Measurements from ENCODE around the gene LRRC23.
"Not testable (repeated sequence)": the region's sequence is repeated elsewhere in the genome, so short reads cannot be mapped to it uniquely, and the experiment has no call there.

LRRC23 gene

DNA sequence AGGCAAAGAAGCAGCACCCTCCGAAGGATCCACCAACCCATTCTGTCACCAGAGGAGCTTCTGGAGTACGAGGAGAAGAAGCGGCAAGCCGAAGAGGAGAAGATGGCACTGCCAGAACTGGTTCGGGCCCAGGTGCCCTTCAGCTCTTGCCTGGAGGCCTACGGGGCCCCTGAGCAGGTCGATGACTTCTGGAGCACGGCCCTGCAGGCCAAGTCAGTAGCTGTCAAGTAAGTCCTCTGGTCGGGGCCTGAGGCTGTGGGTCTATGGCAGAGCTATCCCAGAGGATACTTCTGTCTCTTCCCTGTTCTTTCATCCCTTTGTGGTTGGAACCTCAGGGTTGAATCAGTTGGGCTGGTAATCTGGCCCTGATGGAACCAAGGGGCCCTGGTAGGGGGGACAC, 43.2 kb upstream of the LRRC23 start:
- in situ Hi-C loops (cut with HindIII; ENCODE audit: low pct_ligation_motif_present, low sequenced_read_pairs) = no loop called here
- peaks cover 80% of the 10 kb centered on the region for H3K36me3 ChIP-seq (replicated peaks)
- TF ChIP-seq, protein P1, sequence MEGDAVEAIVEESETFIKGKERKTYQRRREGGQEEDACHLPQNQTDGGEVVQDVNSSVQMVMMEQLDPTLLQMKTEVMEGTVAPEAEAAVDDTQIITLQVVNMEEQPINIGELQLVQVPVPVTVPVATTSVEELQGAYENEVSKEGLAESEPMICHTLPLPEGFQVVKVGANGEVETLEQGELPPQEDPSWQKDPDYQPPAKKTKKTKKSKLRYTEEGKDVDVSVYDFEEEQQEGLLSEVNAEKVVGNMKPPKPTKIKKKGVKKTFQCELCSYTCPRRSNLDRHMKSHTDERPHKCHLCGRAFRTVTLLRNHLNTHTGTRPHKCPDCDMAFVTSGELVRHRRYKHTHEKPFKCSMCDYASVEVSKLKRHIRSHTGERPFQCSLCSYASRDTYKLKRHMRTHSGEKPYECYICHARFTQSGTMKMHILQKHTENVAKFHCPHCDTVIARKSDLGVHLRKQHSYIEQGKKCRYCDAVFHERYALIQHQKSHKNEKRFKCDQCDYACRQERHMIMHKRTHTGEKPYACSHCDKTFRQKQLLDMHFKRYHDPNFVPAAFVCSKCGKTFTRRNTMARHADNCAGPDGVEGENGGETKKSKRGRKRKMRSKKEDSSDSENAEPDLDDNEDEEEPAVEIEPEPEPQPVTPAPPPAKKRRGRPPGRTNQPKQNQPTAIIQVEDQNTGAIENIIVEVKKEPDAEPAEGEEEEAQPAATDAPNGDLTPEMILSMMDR (IDR thresholded peaks at IDR 0.05; ENCODE audit: low read depth, low read length, missing control alignments) = no peak

DNA sequence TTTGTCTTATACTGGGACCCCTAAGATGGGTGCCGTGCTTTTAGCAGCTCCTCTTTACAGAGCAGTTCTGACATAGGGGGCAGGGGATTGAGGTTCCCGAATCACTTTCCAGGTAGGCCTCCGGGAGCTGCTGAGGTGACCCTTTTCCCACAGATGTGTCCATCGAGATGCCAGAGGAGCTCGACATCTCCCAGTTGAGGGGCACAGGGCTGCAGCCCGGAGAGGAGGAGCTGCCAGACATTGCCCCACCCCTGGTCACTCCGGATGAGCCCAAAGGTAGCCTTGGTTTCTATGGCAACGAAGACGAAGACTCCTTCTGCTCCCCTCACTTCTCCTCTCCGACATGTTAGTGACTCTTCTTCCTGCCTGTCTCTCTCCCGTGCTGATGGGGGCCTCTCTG, 41.6 kb upstream of the LRRC23 start:
- in situ Hi-C loops (cut with HindIII; ENCODE audit: low pct_ligation_motif_present, low sequenced_read_pairs) = no loop called here
- H3K27me3 ChIP-seq (replicated peaks) = no peaks in the 10 kb centered on the region
- no peak for DNase-seq
- TF ChIP-seq, protein P1 (IDR thresholded peaks at IDR 0.05; ENCODE audit: low read depth, low read length, missing control alignments) = no peak
- peaks cover 63% of the 10 kb centered on the region for H3K36me3 ChIP-seq (replicated peaks)
- no peak overlapping the region for H3K4me3 ChIP-seq (ENCODE audit: low read depth, low read length)
- no peak overlapping the region for H3K27ac ChIP-seq

More for the DNA sequence above, 43.2 kb upstream of the LRRC23 start:
- Histone ChIP-seq H3K27me3 (replicated peaks) (no peaks in the 10 kb centered on the region), H3K27ac (no peak overlapping the region), H3K4me3 (ENCODE audit: low read depth, low read length) (no peak overlapping the region)
- DNase-seq = no peak

DNA sequence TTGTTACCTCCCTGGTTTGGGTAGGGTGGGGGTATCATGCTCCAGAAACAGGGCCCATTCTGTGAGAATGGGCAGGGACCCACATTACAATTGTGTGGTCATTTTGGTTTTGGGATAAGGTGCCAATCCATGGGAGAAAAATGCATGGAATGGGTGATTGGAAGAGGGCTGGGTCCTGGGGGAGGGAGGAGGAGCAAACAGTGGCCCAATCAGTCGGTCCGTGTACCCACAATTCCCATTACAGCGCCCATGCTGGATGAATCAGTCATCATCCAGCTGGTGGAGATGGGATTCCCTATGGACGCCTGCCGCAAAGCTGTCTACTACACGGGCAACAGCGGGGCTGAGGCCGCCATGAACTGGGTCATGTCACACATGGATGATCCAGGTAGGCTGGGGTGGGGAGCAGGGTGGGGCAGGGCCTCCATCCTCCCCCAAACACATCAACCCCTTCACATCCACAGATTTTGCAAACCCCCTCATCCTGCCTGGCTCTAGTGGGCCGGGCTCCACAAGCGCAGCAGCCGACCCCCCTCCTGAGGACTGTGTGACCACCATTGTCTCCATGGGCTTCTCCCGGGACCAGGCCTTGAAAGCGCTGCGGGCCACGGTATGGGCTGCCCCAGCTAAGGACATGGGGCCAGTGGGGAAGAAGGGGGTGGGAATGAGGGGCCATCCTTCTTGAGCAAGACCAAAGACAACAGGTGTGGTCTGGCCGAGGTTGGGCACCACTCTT, 40.9 kb upstream of the LRRC23 start:
- Histone ChIP-seq H3K4me3 (ENCODE audit: low read depth, low read length) (no peak overlapping the region), H3K27me3 (replicated peaks) (no peaks in the 10 kb centered on the region), H3K36me3 (replicated peaks) (peaks cover 58% of the 10 kb centered on the region), H3K27ac (no peak overlapping the region)
- TF ChIP-seq, protein P1 (IDR thresholded peaks at IDR 0.05; ENCODE audit: low read depth, low read length, missing control alignments) = no peak
- in situ Hi-C loops (cut with HindIII; ENCODE audit: low pct_ligation_motif_present, low sequenced_read_pairs) = no loop called here
- no peak for DNase-seq

DNA sequence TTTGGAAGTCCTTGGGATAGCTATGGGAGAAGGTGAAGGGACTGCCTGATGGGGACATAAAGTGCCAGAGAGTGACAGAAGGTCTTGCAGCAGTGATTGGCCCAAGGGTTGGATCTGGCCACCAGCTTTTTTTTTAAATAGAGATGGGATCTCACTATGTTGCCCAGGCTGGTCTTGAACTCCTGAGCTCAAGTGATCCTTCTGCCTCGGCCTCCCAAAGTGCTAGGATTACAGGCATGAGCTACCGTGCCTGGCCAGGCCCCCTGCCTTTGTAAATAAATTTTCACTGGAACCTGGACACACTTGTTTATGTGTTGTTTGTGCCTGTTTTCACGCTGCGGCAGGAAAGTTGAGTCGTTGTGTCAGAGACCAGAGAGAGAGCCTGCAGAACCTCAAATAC, 39.3 kb upstream of the LRRC23 start:
- in situ Hi-C loops (cut with HindIII; ENCODE audit: low pct_ligation_motif_present, low sequenced_read_pairs); H3K27ac ChIP-seq; DNase-seq; H3K4me3 ChIP-seq (ENCODE audit: low read depth, low read length); H3K27me3 ChIP-seq (replicated peaks): not testable (repeated sequence)
- peaks cover 54% of the 10 kb centered on the region for H3K36me3 ChIP-seq (replicated peaks)

DNA sequence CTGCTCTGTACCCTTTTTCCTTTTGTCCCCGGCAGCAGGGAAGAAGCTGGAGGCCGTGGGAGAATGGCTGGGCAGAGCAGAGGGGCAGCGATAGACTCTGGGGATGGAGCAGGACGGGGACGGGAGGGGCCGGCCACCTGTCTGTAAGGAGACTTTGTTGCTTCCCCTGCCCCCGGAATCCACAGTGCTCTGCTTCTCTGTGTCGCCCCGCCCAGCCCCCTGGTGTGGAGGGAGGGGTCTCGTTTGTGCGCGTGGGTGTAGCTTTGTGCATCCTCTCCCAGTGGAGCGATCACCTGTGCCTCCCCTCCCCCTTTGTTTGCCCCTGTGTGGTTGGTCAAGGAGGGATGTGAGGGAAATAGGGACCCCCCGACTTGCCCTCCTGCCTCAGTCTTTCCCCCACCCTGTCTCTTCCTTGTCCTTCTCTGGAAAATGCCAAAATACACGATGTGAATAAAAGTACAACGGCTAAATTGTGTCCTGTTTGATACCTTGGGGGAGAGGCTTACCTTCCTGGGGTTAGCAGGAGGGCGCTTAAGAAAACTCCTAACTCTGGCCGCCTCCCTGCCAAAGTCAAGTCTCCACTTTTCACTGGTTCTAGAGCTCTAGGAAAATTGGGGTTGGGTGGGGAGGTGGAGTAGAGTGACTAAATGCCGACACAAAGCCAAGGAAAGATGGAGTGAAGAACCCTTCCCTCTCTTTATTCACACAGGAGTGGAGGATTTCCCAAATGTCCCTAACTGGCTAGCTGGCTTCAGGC, 38.3 kb upstream of the LRRC23 start:
- TF ChIP-seq, protein P1 (IDR thresholded peaks at IDR 0.05; ENCODE audit: low read depth, low read length, missing control alignments) = no peak
- no peaks in the 10 kb centered on the region for H3K27me3 ChIP-seq (replicated peaks)
- peaks cover 50% of the 10 kb centered on the region for H3K36me3 ChIP-seq (replicated peaks)
- in situ Hi-C loops (cut with HindIII; ENCODE audit: low pct_ligation_motif_present, low sequenced_read_pairs) = no loop called here
- no peak for DNase-seq
- no peak overlapping the region for H3K4me3 ChIP-seq (ENCODE audit: low read depth, low read length)
- no peak overlapping the region for H3K27ac ChIP-seq

DNA sequence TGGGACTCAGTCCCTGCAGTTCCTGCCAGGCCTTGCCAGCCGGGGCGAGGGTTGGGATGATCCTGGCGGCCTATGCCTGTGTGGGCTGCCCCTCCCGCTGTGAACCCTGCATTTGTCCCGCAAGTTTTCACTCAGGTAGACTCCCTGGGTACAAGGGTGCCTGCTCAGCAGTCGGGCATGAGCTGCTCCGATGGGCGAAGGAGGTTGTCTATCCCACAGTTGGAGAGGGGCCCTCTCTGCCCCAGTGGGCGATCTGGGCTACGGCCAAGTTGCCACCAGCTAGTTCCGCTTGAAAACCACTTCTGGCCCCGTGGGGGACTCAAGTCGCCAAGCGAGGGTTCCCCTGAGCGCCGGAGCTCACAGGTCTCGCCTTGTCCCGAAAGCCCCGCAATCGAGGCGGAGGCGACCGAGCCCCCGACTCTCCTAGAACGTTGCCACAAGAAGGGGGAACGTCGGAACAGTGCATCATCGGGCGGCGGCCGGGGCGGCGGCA, 37.7 kb upstream of the LRRC23 start:
- H3K27me3 ChIP-seq (replicated peaks) = no peaks in the 10 kb centered on the region
- H3K36me3 ChIP-seq (replicated peaks) = peaks cover 49% of the 10 kb centered on the region
- in situ Hi-C loops (cut with HindIII; ENCODE audit: low pct_ligation_motif_present, low sequenced_read_pairs) = no loop called here
- H3K4me3 ChIP-seq (ENCODE audit: low read depth, low read length) = peak overlapping the region; percentile 86
- TF ChIP-seq, protein P1 (IDR thresholded peaks at IDR 0.05; ENCODE audit: low read depth, low read length, missing control alignments) = no peak
- no peak overlapping the region for H3K27ac ChIP-seq
- DNase-seq = peak; percentile 3

All from brain microvascular endothelial cell (primary cell).